B cell (primary cell): Measurements from ENCODE around the gene AVPI1. TPM values are rescaled to one million over a fixed set of nuclear protein-coding genes. Genes with fewer than 3 reads are reported as not detected.

ENCODE experiments used
- ATAC-seq: fragments of 200-7000 bp; cut with Tn5 transposase; one replicate; pipeline ENCODE4 v1.10.0; 2021; ENCODE audit warnings: low read depth, mild to moderate bottlenecking, moderate number of reproducible peaks, moderate library complexity
- CTCF ChIA-PET: fragments of 350-600 bp; sonication (Branson Sonifier 250); formaldehyde crosslinking; loops from one replicate; lab custom pipeline; 2021; ENCODE audit warnings: antibody characterized with exemption, inconsistent platforms; lab: Charles Lee
- POLR2A ChIA-PET: fragments of 350-600 bp; sonication (Branson Sonifier 250); formaldehyde crosslinking; loops from one replicate; lab custom pipeline; 2021; ENCODE audit warnings: antibody characterized with exemption; lab: Charles Lee
- DNase-seq: peaks from one replicate; pipeline ENCODE4 v3.0.0; 2013
- H2AFZ ChIP-seq: 2 replicates; pipeline ENCODE4 v1.6.1; 2012; ENCODE audit warnings: mild to moderate bottlenecking, low read depth, low read length; ENCODE audit not compliant: insufficient read depth, poor library complexity, severe bottlenecking
- H3K27ac ChIP-seq, 2 donors: 1 replicate in 1 of 2; 2 replicates in 1 of 2; pipeline ENCODE4 v1.5.1; 2012 to 2013; ENCODE audit warnings: low read length in 2 of 2, mild to moderate bottlenecking in 2 of 2, moderate library complexity in 1 of 2
- H3K27me3 ChIP-seq, 4 experiments: fragments of 200-600 bp in 1 of 4; sonication (generic) in 1 of 4; replicated peaks in 1 of 4; 1 replicate in 2 of 4; 2 replicates in 2 of 4; pipeline versions ENCODE4 v1.6.1 to v1.7.0; 2013 to 2016; ENCODE audit warnings: low read length in 3 of 4, mild to moderate bottlenecking in 2 of 4, mixed read lengths in 1 of 4, moderate library complexity in 1 of 4; ENCODE audit not compliant: insufficient read depth in 4 of 4, control insufficient read depth in 3 of 4; ENCODE audit errors: control extremely low read depth in 1 of 4
- H3K36me3 ChIP-seq, 2 experiments: replicated peaks in 1 of 2; 1 replicate in 1 of 2; 2 replicates in 1 of 2; pipeline versions ENCODE4 v1.6.1 to v1.7.1; 2013; ENCODE audit warnings: low read length in 1 of 2; ENCODE audit not compliant: insufficient read depth in 2 of 2, control insufficient read depth in 1 of 2; ENCODE audit errors: control extremely low read depth in 1 of 2, extremely low read depth in 1 of 2
- H3K4me1 ChIP-seq, 2 donors: fragments of 200-600 bp in 1 of 2; sonication (generic) in 1 of 2; 1 replicate in 1 of 2; 2 replicates in 1 of 2; pipeline versions ENCODE4 v1.5.1 to v1.6.1; 2013 to 2017; ENCODE audit warnings: low read length in 2 of 2; ENCODE audit not compliant: control insufficient read depth in 2 of 2, insufficient read depth in 2 of 2
- H3K4me2 ChIP-seq: replicated peaks from 2 replicates; pipeline ENCODE3; 2012; ENCODE audit warnings: mild to moderate bottlenecking, low read depth, low read length; ENCODE audit not compliant: poor library complexity, severe bottlenecking
- H3K4me3 ChIP-seq, 5 experiments: fragments of 200-600 bp in 1 of 5; sonication (generic) in 1 of 5; 1 replicate in 3 of 5; 2 replicates in 2 of 5; pipeline versions ENCODE4 v1.5.1 to v1.7.0; 2011 to 2016; ENCODE audit warnings: low read length in 4 of 5, mild to moderate bottlenecking in 4 of 5, low read depth in 2 of 5, control low read depth in 1 of 5, moderate library complexity in 1 of 5; ENCODE audit not compliant: insufficient read depth in 1 of 5; ENCODE audit errors: control extremely low read depth in 1 of 5, extremely low read depth in 1 of 5
- H3K79me2 ChIP-seq: fragments of 200-600 bp; sonication (generic); one replicate; pipeline ENCODE4 v1.6.0; 2016; ENCODE audit warnings: low read length; ENCODE audit not compliant: control insufficient read depth, insufficient read depth
- H3K9ac ChIP-seq: fragments of 200-600 bp; sonication (generic); 2 replicates; pipeline ENCODE4 v1.6.1; 2017; ENCODE audit warnings: mild to moderate bottlenecking, low read length, moderate library complexity
- H3K9me3 ChIP-seq, 3 donors: one replicate each; pipeline versions ENCODE4 v1.6.1 to v1.7.1; 2013; ENCODE audit warnings: low read length in 2 of 3; ENCODE audit not compliant: control insufficient read depth in 2 of 3, insufficient read depth in 1 of 3; ENCODE audit errors: control extremely low read depth in 1 of 3
- H4K20me1 ChIP-seq: 2 replicates; pipeline ENCODE4 v1.6.0; 2012; ENCODE audit warnings: mild to moderate bottlenecking, low read length; ENCODE audit not compliant: insufficient read depth, control insufficient read depth, poor library complexity, severe bottlenecking
- H3K27ac Mint-ChIP-seq: one replicate; pipeline ENCODE4 v1.8.0; 2021; ENCODE audit warnings: mixed read lengths
- H3K27me3 Mint-ChIP-seq: one replicate; pipeline ENCODE4 v1.8.0; 2021; ENCODE audit warnings: mixed read lengths
- H3K4me1 Mint-ChIP-seq: one replicate; pipeline ENCODE4 v1.8.0; 2021; ENCODE audit warnings: mixed read lengths
- H3K4me3 Mint-ChIP-seq: one replicate; pipeline ENCODE4 v1.8.0; 2021; ENCODE audit warnings: mixed read lengths
- H3K9me3 Mint-ChIP-seq: one replicate; pipeline ENCODE4 v1.8.0; 2022; ENCODE audit warnings: mixed read lengths; ENCODE audit not compliant: insufficient read depth
- EZH2 ChIP-seq: IDR thresholded peaks from 2 replicates; pipeline ENCODE4 v1.6.1; 2012; ENCODE audit warnings: borderline replicate concordance, low read depth, mild to moderate bottlenecking, moderate library complexity, low read length; ENCODE audit not compliant: insufficient read depth, poor library complexity, severe bottlenecking
- WGBS: methylation state at CpG from one replicate; pipeline ENCODE4 v1.1.5; 2013; ENCODE audit warnings: missing lambda C conversion rate; ENCODE audit not compliant: insufficient coverage; 5-methylcytosine and 5-hydroxymethylcytosine counted together
- intact Hi-C: fragments of 100-400 bp; cut with micrococcal nuclease; formaldehyde crosslinking; loops from one replicate; pipeline ENCODE4 v1.10.0; 2022
- polyA plus RNA-seq: library from polyadenylated mRNA; depleted of rRNA; stranded (reverse); fragments of >200 nt; gene quantifications from 2 replicates; pipeline ENCODE4 v1.2.3, GENCODE V29; 2012
- total RNA-seq, 2 donors: library from RNA; stranded (reverse); fragments of 120-200 nt in 1 of 2; gene quantifications; 1 replicate in 1 of 2; 2 replicates in 1 of 2; pipeline versions ENCODE4 v1.2.3 to v1.2.4, GENCODE V29; 2013 to 2022
- TF ChIP-seq, protein P1 (sequence below): fragments of 200-600 bp; IDR thresholded peaks from one replicate; pipeline ENCODE4 v1.8.0; 2022; ENCODE audit warnings: antibody characterized with exemption, mild to moderate bottlenecking

The AVPI1 gene
- total and polyA plus RNA-seq, 2 donors (not counting 1 experiment from before 2014, with no cell fraction given), result 3.6 to 3.9 TPM

DNA sequence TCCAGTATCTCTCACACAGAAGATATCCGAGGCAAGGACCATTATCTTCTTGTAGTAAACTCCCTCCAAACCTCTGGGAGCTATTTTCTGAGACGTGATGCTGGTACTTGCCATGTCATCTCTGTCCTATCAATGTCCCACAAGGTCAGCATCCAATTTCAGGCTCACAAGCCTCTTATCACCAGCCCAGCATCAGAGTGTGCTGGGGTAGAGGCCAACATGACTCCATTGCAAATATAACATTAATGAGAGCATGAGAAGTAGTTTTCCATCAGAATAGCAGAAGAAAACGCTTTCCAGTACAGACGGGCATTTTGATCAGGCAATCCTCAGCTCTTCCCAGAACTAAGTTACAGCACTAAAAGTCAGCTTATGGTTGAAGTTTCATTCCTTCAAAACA, 59.3 kb downstream of the AVPI1 start:
- TF ChIP-seq, protein P1, sequence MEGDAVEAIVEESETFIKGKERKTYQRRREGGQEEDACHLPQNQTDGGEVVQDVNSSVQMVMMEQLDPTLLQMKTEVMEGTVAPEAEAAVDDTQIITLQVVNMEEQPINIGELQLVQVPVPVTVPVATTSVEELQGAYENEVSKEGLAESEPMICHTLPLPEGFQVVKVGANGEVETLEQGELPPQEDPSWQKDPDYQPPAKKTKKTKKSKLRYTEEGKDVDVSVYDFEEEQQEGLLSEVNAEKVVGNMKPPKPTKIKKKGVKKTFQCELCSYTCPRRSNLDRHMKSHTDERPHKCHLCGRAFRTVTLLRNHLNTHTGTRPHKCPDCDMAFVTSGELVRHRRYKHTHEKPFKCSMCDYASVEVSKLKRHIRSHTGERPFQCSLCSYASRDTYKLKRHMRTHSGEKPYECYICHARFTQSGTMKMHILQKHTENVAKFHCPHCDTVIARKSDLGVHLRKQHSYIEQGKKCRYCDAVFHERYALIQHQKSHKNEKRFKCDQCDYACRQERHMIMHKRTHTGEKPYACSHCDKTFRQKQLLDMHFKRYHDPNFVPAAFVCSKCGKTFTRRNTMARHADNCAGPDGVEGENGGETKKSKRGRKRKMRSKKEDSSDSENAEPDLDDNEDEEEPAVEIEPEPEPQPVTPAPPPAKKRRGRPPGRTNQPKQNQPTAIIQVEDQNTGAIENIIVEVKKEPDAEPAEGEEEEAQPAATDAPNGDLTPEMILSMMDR, result no peak
- no peak for TF ChIP-seq EZH2
- no peaks in the 10 kb centered on the region for H3K79me2 ChIP-seq
- no peaks in the 10 kb centered on the region for H3K36me3 ChIP-seq
- H3K27me3 ChIP-seq, result peaks cover 0 to 2% (median 0%) of the 10 kb centered on the region in 4 experiments
- H3K27me3 Mint-ChIP-seq, result no peaks in the 10 kb centered on the region
- no peak overlapping the region for H3K4me3 Mint-ChIP-seq
- H4K20me1 ChIP-seq, result no peaks in the 10 kb centered on the region
- H3K9me3 ChIP-seq, result no peaks in the 10 kb centered on the region
- ATAC-seq, result no peak
- H3K4me3 ChIP-seq, result no peak overlapping the region
- no peak overlapping the region for H3K27ac Mint-ChIP-seq
- no peak overlapping the region for H3K9ac ChIP-seq
- 89% methylated on average over 2 of the region's 4 CpGs for WGBS
- peaks cover 0 to 3% of the 10 kb centered on the region in 2 donors for H3K4me1 ChIP-seq
- POLR2A ChIA-PET, result no interaction called here
- CTCF ChIA-PET, result interaction anchor here (0.9 to 1.8 kb wide), 2 partner anchors 11 to 21 kb away, joined by 5 to 6 read pairs; no protein-coding TSS in a partner anchor
- H3K4me1 Mint-ChIP-seq, result peaks cover 1% of the 10 kb centered on the region
- DNase-seq, result no peak
- H3K4me2 ChIP-seq, result no peak overlapping the region
- H2AFZ ChIP-seq, result no peak overlapping the region
- no peak overlapping the region for H3K27ac ChIP-seq
- no peaks in the 10 kb centered on the region for H3K9me3 Mint-ChIP-seq
- intact Hi-C loops, result no loop called here

Other genes starting within 250 kb of the AVPI1 start
- 44.5 and 49.0 TPM in 2 replicates for gene EXOSC1, start 241.2 kb downstream of the AVPI1 start, total RNA-seq
- 26.4 and 32.2 TPM in 2 replicates for gene EXOSC1, start 241.2 kb downstream of the AVPI1 start, polyA plus RNA-seq
- 35.6 and 41.5 TPM in 2 replicates for gene ZDHHC16, start 241.1 kb downstream of the AVPI1 start, total RNA-seq
- 21.0 and 24.1 TPM in 2 replicates for gene ZDHHC16, start 241.1 kb downstream of the AVPI1 start, polyA plus RNA-seq
- gene MMS19, start 188.8 kb downstream of the AVPI1 start, total RNA-seq, result 78.0 and 82.1 TPM in 2 replicates
- gene MMS19, start 188.8 kb downstream of the AVPI1 start, polyA plus RNA-seq, result 102 TPM in 2 replicates
- gene UBTD1, start 188.3 kb downstream of the AVPI1 start, total RNA-seq, result 1.7 and 1.8 TPM in 2 replicates
- gene UBTD1, start 188.3 kb downstream of the AVPI1 start, polyA plus RNA-seq, result 1.2 and 1.3 TPM in 2 replicates
- gene ANKRD2, start 114.5 kb downstream of the AVPI1 start, total RNA-seq, result not detected in 2 replicates
- gene ANKRD2, start 114.5 kb downstream of the AVPI1 start, polyA plus RNA-seq, result not detected in 2 replicates
- gene HOGA1, start 102.9 kb downstream of the AVPI1 start, total RNA-seq, result not detected in 2 replicates
- not detected in 2 replicates for gene HOGA1, start 102.9 kb downstream of the AVPI1 start, polyA plus RNA-seq
- gene C10orf62, start 97.5 kb downstream of the AVPI1 start, total RNA-seq, result not detected in 2 replicates
- not detected in 2 replicates for gene C10orf62, start 97.5 kb downstream of the AVPI1 start, polyA plus RNA-seq
- gene MORN4, start 53.7 kb downstream of the AVPI1 start, total RNA-seq, result 2.8 TPM in 2 replicates
- gene MORN4, start 53.7 kb downstream of the AVPI1 start, polyA plus RNA-seq, result 1.5 TPM in 2 replicates
- gene PI4K2A, start 46.6 kb downstream of the AVPI1 start, total RNA-seq, result 17.7 and 18.4 TPM in 2 replicates
- gene PI4K2A, start 46.6 kb downstream of the AVPI1 start, polyA plus RNA-seq, result 7.9 and 26.6 TPM in 2 replicates
- 0.54 and 0.80 TPM in 2 replicates for gene MARVELD1, start 26.5 kb upstream of the AVPI1 start, total RNA-seq
- 0.26 and 0.45 TPM in 2 replicates for gene MARVELD1, start 26.5 kb upstream of the AVPI1 start, polyA plus RNA-seq
- gene ZFYVE27, start 49.9 kb upstream of the AVPI1 start, total RNA-seq, result 79.0 and 79.7 TPM in 2 replicates
- 50.4 and 55.2 TPM in 2 replicates for gene ZFYVE27, start 49.9 kb upstream of the AVPI1 start, polyA plus RNA-seq
- not detected in 2 replicates for gene SFRP5, start 84.8 kb upstream of the AVPI1 start, total RNA-seq
- not detected in 2 replicates for gene SFRP5, start 84.8 kb upstream of the AVPI1 start, polyA plus RNA-seq
- not detected in 2 replicates for gene GOLGA7B, start 162.6 kb upstream of the AVPI1 start, total RNA-seq
- gene GOLGA7B, start 162.6 kb upstream of the AVPI1 start, polyA plus RNA-seq, result 0.01 and 0.19 TPM in 2 replicates